GM13976 (cell line): ENCODE data around the gene APCDD1L.

ENCODE experiments used
- DNase-seq: peaks from one replicate; pipeline ENCODE4 v3.0.0; 2012; ENCODE audit warnings: low spot score
- in situ Hi-C: fragments of 300-500 bp; cut with MboI; formaldehyde crosslinking; loops from one replicate; pipeline ENCODE4 v1.12.0; 2022; ENCODE audit warnings: low sequenced_read_pairs, mixed read lengths, inconsistent platforms; ENCODE audit not compliant: unreplicated experiment
- TF ChIP-seq, protein P1 (sequence below): IDR thresholded peaks from 2 replicates; pipeline ENCODE4 v1.5.1; 2012; ENCODE audit warnings: borderline replicate concordance, mild to moderate bottlenecking; ENCODE audit not compliant: insufficient read depth; ENCODE audit errors: extremely low read depth, missing control alignments, control extremely low read depth

The APCDD1L gene

DNA sequence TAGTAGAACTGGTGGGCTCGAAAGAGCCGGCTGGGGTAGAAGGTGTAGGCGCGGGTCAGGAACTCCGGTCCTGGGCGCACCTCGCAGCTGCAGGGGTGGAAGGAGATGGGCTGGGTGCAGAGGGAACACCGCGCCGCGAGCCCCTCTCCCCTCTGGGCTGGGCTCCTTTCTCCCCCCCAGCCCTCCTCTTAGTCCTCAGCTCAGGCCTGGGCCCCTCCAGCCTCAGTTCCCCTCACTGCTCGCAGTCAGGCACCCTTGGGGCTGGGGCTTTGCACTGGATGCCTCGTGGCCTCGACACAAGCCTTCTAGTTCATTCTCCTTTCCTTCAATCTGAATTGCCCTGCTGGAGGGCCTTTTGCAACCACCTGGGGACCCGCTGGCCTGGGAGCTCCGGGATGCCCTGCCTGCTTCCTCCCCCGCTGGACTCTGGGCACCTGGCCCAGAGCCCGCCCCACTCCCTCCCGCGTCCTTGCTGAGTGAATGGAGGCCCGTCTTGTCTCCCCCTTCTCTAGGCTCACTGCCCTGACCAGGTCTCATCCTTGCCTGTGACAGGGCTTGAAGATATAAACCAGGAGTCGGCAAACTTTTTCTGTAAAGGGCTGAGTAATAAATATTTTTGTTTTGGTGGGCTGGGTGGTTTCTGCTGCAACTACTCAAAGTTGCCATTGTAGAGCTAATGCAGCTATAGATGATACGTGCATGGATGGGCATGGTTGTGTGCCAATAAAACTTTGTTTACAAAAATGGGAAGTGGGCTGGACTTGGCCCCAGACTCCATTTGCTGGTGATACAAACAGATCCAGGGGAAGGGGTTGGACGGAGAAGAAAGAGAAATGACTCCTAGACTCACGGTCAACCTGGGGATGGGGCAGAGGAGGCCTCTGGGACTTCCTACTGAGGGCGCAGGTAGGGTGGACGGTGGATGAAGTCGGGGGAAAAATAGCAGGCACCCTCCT lies 47.3 kb downstream of the APCDD1L start:
- in situ Hi-C loops, result no loop called here
- TF ChIP-seq, protein P1, sequence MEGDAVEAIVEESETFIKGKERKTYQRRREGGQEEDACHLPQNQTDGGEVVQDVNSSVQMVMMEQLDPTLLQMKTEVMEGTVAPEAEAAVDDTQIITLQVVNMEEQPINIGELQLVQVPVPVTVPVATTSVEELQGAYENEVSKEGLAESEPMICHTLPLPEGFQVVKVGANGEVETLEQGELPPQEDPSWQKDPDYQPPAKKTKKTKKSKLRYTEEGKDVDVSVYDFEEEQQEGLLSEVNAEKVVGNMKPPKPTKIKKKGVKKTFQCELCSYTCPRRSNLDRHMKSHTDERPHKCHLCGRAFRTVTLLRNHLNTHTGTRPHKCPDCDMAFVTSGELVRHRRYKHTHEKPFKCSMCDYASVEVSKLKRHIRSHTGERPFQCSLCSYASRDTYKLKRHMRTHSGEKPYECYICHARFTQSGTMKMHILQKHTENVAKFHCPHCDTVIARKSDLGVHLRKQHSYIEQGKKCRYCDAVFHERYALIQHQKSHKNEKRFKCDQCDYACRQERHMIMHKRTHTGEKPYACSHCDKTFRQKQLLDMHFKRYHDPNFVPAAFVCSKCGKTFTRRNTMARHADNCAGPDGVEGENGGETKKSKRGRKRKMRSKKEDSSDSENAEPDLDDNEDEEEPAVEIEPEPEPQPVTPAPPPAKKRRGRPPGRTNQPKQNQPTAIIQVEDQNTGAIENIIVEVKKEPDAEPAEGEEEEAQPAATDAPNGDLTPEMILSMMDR, result no peak
- DNase-seq, result peak; percentile 29

DNA sequence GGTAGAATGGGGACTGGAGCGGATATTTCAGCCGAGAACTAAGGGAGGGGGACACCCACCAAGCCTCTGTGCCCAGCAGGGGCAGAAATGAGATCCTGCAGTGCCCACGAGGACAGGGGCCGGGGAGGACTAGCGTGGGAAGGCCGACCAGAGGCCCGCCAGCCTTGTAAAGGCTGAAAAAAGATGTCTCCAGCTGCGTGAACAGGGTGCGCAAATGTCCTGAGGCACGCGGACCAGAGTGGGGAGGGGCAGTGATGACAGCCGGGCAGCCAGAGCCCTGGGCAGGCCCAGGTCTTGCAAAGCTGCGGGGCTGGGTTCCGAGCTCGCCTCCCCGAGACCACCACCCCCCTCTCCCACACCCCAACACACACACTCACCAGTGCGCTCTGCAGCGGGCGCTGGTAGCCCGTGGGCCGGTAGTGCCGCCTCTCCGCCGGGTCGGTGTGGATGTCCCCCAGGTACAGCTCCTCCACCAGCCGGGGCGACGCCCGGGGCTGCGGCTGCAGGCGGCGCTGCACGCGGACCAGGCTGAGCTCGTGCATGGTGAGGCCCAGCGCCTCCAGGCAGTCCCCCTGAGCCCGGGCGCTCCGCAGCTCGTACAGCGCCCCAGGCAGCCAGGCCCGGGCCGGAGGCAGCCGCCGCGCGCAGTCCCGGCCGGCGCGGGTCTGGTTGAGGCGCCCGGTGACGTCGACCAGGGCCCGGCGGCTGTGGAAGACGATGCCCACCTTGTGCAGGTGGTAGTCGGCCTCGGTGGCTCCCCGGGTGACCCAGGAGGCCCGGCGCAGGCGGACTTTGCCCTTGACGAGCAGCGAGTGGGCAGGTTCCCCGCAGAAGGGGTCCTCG lies 48.2 kb downstream of the APCDD1L start:
- in situ Hi-C loops, result no loop called here
- TF ChIP-seq, protein P1, result no peak
- DNase-seq, result peak; percentile 18

DNA sequence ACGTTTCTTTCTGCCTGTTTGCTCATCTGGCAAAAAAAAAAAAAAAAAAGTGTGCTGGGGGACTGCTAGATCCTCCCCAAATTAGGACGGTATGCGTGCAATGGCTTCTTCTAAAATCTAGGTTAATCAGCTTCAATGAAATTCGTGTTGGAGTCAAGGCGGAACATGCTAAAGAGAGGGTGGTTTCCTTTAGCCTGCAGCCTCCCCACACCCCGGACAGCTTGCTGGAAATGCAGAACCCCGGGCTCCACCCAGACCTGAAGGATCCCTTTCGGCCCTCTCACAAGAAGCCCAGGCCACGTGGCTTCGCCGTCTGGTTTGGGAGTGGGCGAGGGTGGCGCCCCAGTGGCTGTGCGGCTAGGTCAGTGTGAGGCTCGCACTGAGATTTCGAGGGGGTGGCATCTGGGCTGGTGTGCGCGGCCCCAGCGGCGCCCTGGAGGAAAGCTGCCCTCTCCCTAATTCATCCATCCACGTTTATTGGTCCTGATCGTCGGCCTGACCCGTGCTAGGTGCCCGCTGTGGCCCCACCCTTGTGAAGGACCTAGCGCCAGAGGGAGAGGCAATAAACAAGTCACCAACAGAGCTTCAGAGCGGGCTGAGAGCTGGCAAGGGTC lies 49.0 kb downstream of the APCDD1L start:
- in situ Hi-C loops, result no loop called here
- TF ChIP-seq, protein P1, result no peak
- DNase-seq, result no peak

DNA sequence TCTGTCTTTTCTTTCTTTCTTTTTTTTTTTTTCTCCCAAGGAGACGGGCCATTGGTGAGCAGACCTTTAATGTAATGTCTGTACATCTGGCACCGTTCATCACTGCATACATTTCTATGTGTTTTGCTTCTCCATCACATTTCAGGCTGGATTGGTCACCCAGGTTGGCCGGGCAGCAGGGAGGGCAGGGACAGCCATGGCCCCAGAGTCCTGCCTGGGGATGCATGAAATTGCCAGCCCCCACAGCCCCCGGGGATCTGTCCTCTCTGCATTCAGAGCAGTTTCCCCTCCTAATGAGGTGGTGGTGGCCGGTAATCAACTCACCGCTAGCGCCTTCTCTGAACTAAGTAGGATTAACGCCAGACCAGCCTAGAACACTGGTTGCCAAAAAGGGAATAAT lies 50.4 kb downstream of the APCDD1L start:
- no peak for DNase-seq
- in situ Hi-C loops, result no loop called here
- TF ChIP-seq, protein P1, result no peak

DNA sequence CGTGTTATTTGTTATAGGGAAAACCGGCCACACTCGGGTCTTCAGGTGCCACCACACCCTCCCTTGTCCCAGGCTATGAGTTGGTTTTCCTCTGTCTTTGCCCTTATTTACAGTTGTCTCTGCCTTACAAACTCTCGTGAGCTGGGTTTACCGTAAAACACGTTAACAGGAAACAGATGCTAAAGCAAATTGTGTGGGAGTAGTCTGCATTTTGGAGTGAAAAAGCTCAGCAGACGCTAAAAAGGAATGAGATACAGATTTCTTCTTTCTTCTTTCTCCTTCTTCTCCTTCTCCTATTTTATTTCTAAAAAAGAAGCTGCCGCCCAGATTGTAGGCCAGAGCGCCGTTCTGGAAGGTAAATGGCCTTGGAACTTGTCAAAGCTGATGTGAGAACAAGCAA lies 51.9 kb downstream of the APCDD1L start:
- no peak for DNase-seq
- in situ Hi-C loops, result no loop called here
- TF ChIP-seq, protein P1, result no peak

DNA sequence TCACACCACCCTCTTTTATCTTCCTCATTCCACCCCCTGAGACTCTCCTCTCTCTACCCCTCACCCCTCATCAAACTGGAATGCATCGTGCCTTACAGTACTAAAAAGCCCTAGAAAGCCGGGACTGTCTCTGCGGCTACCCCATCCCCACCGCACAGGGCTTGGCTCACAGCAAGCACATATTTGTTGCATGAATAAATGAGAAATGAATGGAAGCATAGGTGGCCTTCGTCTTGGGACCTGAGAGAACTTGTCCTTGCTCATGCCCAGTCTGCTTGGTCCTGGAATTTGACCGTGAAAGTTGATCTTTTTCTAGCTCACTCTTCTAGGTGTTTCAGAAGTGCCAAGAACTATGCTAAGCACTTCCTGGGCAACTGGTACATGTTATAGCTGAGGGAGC lies 53.3 kb downstream of the APCDD1L start:
- in situ Hi-C loops, result no loop called here
- TF ChIP-seq, protein P1, result no peak
- DNase-seq, result no peak
